Aortic smooth muscle cell (primary cell): ENCODE measurements around the gene FTSJ3. TPM values are rescaled to one million over a fixed set of nuclear protein-coding genes. Genes with fewer than 3 reads are reported as not detected.

Source experiments
- total RNA-seq: library from RNA; depleted of rRNA; stranded (reverse); fragments of >200 nt; gene quantifications from 2 replicates; pipeline ENCODE4 v1.2.3, GENCODE V29; 2014

The FTSJ3 gene, protein sequence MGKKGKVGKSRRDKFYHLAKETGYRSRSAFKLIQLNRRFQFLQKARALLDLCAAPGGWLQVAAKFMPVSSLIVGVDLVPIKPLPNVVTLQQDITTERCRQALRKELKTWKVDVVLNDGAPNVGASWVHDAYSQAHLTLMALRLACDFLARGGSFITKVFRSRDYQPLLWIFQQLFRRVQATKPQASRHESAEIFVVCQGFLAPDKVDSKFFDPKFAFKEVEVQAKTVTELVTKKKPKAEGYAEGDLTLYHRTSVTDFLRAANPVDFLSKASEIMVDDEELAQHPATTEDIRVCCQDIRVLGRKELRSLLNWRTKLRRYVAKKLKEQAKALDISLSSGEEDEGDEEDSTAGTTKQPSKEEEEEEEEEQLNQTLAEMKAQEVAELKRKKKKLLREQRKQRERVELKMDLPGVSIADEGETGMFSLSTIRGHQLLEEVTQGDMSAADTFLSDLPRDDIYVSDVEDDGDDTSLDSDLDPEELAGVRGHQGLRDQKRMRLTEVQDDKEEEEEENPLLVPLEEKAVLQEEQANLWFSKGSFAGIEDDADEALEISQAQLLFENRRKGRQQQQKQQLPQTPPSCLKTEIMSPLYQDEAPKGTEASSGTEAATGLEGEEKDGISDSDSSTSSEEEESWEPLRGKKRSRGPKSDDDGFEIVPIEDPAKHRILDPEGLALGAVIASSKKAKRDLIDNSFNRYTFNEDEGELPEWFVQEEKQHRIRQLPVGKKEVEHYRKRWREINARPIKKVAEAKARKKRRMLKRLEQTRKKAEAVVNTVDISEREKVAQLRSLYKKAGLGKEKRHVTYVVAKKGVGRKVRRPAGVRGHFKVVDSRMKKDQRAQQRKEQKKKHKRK
- total RNA-seq: 47.4 and 65.3 TPM in 2 replicates

DNA sequence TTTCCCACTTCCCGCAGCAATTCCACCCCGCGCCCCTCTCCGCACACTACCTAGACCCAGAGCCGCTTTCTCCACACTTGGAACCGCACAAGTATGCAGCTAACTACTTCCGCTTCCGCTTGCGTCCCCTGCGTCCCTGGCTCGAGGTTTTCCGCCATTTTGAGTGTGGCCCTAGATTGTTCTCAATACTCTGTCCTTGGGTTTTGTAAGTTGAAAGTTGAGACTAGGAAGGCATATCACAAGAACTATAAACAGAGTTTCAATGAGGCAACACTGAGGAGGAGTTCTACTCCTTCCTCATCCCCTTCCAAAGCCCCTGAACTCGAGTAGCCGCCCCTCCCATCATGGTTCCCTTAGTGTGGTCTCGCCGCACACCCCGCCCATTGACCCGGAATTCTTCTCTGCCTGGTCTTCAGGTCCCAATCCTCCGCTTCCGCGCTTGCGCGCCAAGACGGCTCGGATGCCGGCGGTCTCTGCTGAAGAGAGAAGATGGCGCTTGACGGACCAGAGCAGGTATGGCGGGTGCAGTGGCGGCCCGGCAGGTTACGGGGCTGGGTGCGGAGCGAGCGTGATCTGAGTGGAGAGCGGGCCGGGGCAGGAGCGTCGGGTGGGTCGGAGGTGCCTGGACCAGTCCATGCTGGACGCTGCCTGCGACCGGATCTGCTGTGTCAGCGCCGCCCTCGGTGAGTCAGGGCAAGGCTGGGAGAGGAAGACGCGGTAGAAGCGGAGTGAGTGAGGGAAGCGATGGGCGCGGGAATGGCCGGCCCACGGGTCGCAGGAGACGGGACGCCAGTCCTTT lies at the start of gene FTSJ3, which contains the start of gene PSMC5:
TSS of gene FTSJ3 (minus strand) at position 662 of the 799 bp plus-strand sequence. CDS start 761 bp downstream, outside the sequence.
TSS of gene PSMC5 (plus strand) at position 430 of the 799 bp plus-strand sequence. CDS start at position 490, 60 bp downstream.

DNA sequence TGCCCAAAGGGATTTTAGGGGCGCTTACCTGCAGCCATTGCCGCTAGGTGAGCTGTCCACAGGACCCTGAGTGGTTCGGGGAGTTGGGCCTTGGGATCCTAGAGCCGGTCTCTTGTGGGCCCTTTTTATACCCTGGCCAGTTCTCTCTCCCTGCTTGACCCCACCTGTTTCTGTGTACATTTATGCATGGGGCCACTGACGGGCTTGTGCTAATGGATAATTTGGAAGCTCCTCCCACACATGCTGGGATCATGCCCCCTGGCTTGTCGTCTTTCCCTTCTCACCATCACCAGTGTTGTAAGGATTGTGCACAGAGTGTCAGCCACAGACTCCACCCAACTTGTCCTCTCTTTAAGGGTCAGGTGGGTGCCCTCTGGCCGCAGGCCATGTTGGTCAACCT lies 46.1 kb upstream of the FTSJ3 start, which contains the start of gene CSH2:
TSS of gene CSH2 (minus strand) at position 101 of the 400 bp plus-strand sequence. CDS start at position 38, 63 bp downstream.

DNA sequence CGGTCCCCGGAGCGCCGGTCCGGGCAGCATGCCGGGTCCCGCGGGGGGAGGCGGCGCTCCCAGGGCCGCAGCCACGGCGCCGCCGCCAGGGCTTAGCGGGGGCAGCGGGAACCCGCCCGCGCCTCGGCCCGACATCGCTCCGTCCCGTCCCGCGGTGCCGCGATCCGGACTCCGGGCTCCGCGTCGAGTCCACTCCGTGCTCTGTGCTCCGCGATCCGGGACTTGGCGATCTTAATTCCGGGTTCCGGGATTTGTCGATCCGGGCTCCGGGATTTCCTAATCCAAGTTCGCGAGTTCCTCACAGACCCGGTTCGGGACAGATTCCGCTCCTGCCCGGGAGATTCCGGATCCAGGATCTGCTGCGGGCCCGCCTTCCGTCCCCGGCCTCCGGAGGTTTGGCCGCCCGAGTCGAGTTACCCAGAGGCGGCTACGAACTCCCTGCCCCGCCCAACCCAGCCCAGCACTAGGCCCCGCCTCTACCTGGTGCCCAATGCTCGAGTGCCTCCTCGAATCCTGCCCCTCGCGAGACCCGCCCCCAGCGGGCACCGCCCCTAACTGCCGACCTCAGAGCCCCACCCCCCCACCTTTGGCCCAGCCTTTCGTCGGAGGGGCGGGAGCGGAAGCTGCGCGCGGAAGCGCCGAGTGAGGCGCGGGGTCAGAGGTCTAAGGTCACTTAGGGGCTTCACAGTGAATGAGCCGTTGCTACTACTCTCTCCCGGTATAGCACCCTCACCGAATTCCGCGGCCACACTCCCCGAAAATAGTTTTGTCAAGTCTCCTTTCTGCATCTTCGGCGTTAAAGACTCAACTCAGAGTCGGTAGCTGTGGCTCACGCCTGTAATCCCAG lies 15.3 kb upstream of the FTSJ3 start, which contains the start of gene SMARCD2:
TSS of gene SMARCD2 (minus strand) at position 146 of the 847 bp plus-strand sequence. CDS start at position 135, 11 bp downstream.

DNA sequence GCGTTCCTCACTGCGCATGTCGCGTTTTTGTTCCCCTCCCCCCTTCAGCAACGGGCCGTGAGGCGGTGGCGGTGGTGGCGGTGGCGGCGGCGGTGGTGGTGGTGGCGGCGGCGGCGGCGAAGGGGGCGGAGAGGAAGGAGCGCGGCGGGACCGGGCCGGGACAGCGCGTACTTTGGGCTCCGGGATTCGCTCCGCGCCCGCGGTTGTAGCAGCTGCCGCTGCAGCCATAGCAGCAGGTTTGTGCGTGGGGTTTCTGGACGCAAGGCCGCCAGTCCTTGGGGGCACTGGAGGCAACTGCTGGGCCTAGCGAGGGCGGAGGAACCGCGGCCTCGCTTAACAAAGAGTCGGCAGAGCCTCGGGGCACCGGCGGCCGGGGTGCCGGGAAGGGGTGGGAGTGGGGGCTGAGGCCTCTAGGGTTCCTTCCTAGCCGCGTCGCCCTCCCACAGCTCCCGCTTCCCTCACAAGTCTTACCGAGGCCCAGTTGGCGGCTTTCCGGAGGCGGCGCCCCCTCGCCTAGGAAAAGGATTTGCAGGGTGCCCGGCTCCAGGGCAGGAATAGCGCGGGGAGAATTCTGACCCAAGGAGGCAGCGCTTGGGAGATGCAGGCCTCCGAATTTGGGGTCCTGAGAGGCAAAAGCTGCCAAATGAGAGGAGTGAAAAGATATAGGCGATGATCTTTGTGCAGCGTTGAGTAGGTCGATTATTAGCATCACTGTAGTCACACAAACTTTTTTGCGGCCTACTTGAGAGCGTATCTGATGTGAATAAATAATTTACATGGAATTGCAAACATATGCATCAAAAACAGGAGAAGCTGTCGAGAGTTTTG lies 53.1 kb downstream of the FTSJ3 start, which contains the start of gene DDX42:
TSS of gene DDX42 (plus strand) at position 30 of the 828 bp plus-strand sequence. CDS start 12,880 bp downstream, outside the sequence.

DNA sequence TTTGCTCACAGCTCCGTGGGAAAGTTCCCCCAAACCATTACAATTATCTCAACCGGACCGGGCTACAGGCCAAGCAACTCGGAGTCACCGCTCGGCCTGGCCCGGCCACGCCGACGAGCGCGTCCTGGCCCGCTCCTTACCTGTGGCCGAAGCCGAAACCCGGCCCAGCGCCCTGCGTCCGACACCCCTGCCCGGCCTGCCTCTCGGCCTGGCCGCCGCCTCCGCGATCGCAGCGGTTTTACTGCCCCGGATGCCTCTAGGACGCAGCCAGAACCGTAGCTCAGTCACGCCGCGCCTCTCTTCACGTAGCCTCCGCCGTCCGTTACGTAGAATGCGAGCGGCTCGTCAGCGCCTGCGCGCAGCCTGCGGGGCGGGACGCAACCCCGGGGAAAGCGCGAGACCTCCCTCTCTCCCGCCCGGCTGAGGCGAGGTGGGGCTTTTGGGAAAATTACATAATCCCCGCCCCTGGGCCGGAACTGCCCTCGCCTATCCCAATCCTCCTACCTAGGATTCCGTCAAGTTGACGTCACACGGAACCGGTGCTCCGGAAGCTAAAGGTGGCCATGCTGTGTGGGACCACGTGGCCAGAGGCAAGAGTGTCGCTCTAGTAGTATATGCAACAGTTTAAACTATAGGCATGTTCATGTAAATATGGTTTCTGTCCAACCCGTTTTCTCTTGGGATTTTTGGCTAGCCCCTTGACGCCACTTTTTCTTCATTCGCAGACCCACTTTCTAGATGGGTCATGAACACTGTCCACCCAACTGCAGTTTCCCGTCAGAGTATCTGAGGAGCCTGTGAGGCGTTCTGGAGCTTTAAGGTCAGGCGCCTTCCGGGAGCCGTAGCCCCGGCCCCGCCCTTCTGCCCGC lies 54.0 kb downstream of the FTSJ3 start, which contains the start of gene CCDC47:
TSS of gene CCDC47 (minus strand) at position 326 of the 869 bp plus-strand sequence. CDS start 7,422 bp downstream, outside the sequence.

Other genes with a start within 250 kb of the FTSJ3 start
- gene TACO1, start 226.8 kb downstream of the FTSJ3 start, total RNA-seq: 15.7 and 15.9 TPM in 2 replicates
- 43.2 and 44.0 TPM in 2 replicates for gene MAP3K3, start 205.2 kb downstream of the FTSJ3 start, total RNA-seq
- gene LIMD2, start 127.5 kb downstream of the FTSJ3 start, total RNA-seq: 3.3 and 5.8 TPM in 2 replicates
- gene STRADA, start 85.9 kb downstream of the FTSJ3 start, total RNA-seq: 19.5 and 21.1 TPM in 2 replicates
- 76.7 and 87.7 TPM in 2 replicates for gene CCDC47, start 54.1 kb downstream of the FTSJ3 start, total RNA-seq
- 61.2 and 62.7 TPM in 2 replicates for gene DDX42, start 53.5 kb downstream of the FTSJ3 start, total RNA-seq
- gene PSMC5, start 232 bp downstream of the FTSJ3 start, total RNA-seq: 100 and 134 TPM in 2 replicates
- gene SMARCD2, start 15.0 kb upstream of the FTSJ3 start, total RNA-seq: 84.6 and 95.6 TPM in 2 replicates
- gene CSH2, start 46.0 kb upstream of the FTSJ3 start, total RNA-seq: not detected in 2 replicates
- gene GH2, start 54.3 kb upstream of the FTSJ3 start, total RNA-seq: not detected in 2 replicates
- not detected in 2 replicates for gene CSH1, start 68.9 kb upstream of the FTSJ3 start, total RNA-seq
- gene CSHL1, start 83.6 kb upstream of the FTSJ3 start, total RNA-seq: not detected in 2 replicates
- not detected in 2 replicates for gene GH1, start 91.2 kb upstream of the FTSJ3 start, total RNA-seq
- gene CD79B, start 104.7 kb upstream of the FTSJ3 start, total RNA-seq: 2.1 and 2.9 TPM in 2 replicates
- gene SCN4A, start 145.3 kb upstream of the FTSJ3 start, total RNA-seq: 0.12 and 0.13 TPM in 2 replicates
- gene PRR29, start 170.7 kb upstream of the FTSJ3 start, total RNA-seq: 1.5 and 2.5 TPM in 2 replicates
- 22.9 and 44.0 TPM in 2 replicates for gene ICAM2, start 193.0 kb upstream of the FTSJ3 start, total RNA-seq